GM23338 (cell line): Measurements from ENCODE around the gene ARID1B.

Source experiments
- CREB1 ChIP-seq: fragments of 250-450 bp; sonication (Bioruptor Pico); IDR thresholded peaks from 2 replicates; pipeline ENCODE4 v1.5.0; 2020; ENCODE audit warnings: low read depth, mild to moderate bottlenecking, moderate library complexity
- EZH2 ChIP-seq: fragments of 200-600 bp; sonication (generic); IDR thresholded peaks from one replicate; pipeline ENCODE4 v1.8.0; 2017; ENCODE audit warnings: antibody characterized with exemption, mild to moderate bottlenecking, low read depth; ENCODE audit not compliant: unreplicated experiment
- EZH2phosphoT487 ChIP-seq: fragments of 200-600 bp; sonication (generic); IDR thresholded peaks from one replicate; pipeline ENCODE4 v1.8.1; 2018; ENCODE audit warnings: antibody characterized with exemption; ENCODE audit not compliant: unreplicated experiment
- JUNB ChIP-seq: IDR thresholded peaks from one replicate; pipeline ENCODE4 v1.6.1; 2016; ENCODE audit warnings: antibody characterized with exemption; ENCODE audit not compliant: unreplicated experiment
- NANOG ChIP-seq: IDR thresholded peaks from 2 replicates; pipeline ENCODE4 v1.6.1; 2016; ENCODE audit warnings: antibody characterized with exemption, borderline replicate concordance
- POLR2AphosphoS5 ChIP-seq: IDR thresholded peaks from 2 replicates; pipeline ENCODE4 v1.6.1; 2016; ENCODE audit warnings: antibody characterized with exemption, low read depth
- ZNF114 ChIP-seq: fragments of 250-450 bp; sonication (Bioruptor Pico); IDR thresholded peaks from 2 replicates; pipeline ENCODE4 v1.5.0; 2020; ENCODE audit warnings: mild to moderate bottlenecking, moderate library complexity
- ZNF331 ChIP-seq: fragments of 250-450 bp; sonication (Bioruptor Pico); IDR thresholded peaks from 2 replicates; pipeline ENCODE4 v1.5.0; 2020; ENCODE audit warnings: low read depth, mild to moderate bottlenecking, moderate library complexity
- TF ChIP-seq, protein P1 (sequence below), 2 experiments: fragments of 200-600 bp in 1 of 2; sonication (generic) in 1 of 2; conservative IDR thresholded peaks; 2 replicates each; pipeline versions ENCODE4 v1.5.1 to v1.6.1; 2016 to 2017; ENCODE audit warnings: antibody characterized with exemption in 2 of 2, low read depth in 2 of 2, mild to moderate bottlenecking in 2 of 2, moderate library complexity in 1 of 2
- TF ChIP-seq, protein P2 (sequence below): IDR thresholded peaks from one replicate; pipeline ENCODE4 v1.6.1; 2018; ENCODE audit warnings: antibody characterized with exemption; ENCODE audit not compliant: unreplicated experiment
- TF ChIP-seq, protein P3 (sequence below): IDR thresholded peaks from 2 replicates; pipeline ENCODE4 v1.6.1; 2016; ENCODE audit warnings: antibody characterized with exemption
- TF ChIP-seq, protein P4 (sequence below): fragments of 250-450 bp; sonication (Bioruptor Pico); IDR thresholded peaks from 2 replicates; pipeline ENCODE4 v1.5.0; 2020; ENCODE audit warnings: mild to moderate bottlenecking, moderate library complexity

DNA sequence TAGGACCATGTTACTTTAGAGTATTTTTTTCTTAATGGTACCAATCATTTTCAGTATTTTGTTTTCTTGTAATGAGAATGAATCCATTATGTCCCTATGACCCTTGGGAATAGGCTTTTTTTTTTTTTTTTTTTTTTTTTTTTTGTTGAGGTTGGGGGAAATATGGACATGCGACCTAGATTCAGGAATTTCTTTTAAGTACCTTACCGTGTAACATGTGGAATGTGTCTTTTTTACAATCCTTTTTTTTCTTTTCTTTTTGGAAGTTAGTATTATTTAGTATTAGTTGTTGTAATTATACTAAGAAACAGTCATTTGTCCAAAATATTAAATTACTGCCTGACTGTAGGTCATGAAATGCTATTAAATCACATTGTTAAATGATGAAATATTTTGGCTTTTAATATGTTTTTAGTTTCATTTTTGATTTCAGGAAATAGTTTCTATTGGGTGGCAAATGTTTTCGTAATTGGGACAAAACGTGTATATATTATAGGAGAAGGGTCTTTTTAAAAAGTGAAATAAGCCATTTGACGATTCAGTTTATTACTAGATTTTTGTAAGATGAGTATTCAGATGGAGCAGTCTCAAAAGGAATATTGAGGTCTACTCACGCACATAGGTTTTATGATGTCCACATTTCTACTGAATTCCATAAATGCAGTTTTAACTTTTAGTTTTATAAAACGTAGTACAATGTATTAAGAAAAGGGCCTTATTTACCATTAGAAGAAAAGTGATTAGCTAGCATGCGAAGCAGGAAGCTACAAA lies 4.9 kb downstream of the ARID1B start:
- TF ChIP-seq, protein P1, sequence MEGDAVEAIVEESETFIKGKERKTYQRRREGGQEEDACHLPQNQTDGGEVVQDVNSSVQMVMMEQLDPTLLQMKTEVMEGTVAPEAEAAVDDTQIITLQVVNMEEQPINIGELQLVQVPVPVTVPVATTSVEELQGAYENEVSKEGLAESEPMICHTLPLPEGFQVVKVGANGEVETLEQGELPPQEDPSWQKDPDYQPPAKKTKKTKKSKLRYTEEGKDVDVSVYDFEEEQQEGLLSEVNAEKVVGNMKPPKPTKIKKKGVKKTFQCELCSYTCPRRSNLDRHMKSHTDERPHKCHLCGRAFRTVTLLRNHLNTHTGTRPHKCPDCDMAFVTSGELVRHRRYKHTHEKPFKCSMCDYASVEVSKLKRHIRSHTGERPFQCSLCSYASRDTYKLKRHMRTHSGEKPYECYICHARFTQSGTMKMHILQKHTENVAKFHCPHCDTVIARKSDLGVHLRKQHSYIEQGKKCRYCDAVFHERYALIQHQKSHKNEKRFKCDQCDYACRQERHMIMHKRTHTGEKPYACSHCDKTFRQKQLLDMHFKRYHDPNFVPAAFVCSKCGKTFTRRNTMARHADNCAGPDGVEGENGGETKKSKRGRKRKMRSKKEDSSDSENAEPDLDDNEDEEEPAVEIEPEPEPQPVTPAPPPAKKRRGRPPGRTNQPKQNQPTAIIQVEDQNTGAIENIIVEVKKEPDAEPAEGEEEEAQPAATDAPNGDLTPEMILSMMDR (conservative IDR thresholded peaks at IDR 0.05; ENCODE audit: low read depth in 2 of 2): no peak
- TF ChIP-seq NANOG: no peak
- no peak for TF ChIP-seq EZH2
- no peak for TF ChIP-seq POLR2AphosphoS5
- TF ChIP-seq EZH2phosphoT487: no peak
- TF ChIP-seq CREB1 (CRISPR knock-in tag): no peak
- TF ChIP-seq, protein P2, sequence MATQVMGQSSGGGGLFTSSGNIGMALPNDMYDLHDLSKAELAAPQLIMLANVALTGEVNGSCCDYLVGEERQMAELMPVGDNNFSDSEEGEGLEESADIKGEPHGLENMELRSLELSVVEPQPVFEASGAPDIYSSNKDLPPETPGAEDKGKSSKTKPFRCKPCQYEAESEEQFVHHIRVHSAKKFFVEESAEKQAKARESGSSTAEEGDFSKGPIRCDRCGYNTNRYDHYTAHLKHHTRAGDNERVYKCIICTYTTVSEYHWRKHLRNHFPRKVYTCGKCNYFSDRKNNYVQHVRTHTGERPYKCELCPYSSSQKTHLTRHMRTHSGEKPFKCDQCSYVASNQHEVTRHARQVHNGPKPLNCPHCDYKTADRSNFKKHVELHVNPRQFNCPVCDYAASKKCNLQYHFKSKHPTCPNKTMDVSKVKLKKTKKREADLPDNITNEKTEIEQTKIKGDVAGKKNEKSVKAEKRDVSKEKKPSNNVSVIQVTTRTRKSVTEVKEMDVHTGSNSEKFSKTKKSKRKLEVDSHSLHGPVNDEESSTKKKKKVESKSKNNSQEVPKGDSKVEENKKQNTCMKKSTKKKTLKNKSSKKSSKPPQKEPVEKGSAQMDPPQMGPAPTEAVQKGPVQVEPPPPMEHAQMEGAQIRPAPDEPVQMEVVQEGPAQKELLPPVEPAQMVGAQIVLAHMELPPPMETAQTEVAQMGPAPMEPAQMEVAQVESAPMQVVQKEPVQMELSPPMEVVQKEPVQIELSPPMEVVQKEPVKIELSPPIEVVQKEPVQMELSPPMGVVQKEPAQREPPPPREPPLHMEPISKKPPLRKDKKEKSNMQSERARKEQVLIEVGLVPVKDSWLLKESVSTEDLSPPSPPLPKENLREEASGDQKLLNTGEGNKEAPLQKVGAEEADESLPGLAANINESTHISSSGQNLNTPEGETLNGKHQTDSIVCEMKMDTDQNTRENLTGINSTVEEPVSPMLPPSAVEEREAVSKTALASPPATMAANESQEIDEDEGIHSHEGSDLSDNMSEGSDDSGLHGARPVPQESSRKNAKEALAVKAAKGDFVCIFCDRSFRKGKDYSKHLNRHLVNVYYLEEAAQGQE: no peak
- TF ChIP-seq, protein P3, sequence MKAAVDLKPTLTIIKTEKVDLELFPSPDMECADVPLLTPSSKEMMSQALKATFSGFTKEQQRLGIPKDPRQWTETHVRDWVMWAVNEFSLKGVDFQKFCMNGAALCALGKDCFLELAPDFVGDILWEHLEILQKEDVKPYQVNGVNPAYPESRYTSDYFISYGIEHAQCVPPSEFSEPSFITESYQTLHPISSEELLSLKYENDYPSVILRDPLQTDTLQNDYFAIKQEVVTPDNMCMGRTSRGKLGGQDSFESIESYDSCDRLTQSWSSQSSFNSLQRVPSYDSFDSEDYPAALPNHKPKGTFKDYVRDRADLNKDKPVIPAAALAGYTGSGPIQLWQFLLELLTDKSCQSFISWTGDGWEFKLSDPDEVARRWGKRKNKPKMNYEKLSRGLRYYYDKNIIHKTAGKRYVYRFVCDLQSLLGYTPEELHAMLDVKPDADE: no peak
- TF ChIP-seq ZNF331 (CRISPR knock-in tag): no peak
- TF ChIP-seq, protein P4, sequence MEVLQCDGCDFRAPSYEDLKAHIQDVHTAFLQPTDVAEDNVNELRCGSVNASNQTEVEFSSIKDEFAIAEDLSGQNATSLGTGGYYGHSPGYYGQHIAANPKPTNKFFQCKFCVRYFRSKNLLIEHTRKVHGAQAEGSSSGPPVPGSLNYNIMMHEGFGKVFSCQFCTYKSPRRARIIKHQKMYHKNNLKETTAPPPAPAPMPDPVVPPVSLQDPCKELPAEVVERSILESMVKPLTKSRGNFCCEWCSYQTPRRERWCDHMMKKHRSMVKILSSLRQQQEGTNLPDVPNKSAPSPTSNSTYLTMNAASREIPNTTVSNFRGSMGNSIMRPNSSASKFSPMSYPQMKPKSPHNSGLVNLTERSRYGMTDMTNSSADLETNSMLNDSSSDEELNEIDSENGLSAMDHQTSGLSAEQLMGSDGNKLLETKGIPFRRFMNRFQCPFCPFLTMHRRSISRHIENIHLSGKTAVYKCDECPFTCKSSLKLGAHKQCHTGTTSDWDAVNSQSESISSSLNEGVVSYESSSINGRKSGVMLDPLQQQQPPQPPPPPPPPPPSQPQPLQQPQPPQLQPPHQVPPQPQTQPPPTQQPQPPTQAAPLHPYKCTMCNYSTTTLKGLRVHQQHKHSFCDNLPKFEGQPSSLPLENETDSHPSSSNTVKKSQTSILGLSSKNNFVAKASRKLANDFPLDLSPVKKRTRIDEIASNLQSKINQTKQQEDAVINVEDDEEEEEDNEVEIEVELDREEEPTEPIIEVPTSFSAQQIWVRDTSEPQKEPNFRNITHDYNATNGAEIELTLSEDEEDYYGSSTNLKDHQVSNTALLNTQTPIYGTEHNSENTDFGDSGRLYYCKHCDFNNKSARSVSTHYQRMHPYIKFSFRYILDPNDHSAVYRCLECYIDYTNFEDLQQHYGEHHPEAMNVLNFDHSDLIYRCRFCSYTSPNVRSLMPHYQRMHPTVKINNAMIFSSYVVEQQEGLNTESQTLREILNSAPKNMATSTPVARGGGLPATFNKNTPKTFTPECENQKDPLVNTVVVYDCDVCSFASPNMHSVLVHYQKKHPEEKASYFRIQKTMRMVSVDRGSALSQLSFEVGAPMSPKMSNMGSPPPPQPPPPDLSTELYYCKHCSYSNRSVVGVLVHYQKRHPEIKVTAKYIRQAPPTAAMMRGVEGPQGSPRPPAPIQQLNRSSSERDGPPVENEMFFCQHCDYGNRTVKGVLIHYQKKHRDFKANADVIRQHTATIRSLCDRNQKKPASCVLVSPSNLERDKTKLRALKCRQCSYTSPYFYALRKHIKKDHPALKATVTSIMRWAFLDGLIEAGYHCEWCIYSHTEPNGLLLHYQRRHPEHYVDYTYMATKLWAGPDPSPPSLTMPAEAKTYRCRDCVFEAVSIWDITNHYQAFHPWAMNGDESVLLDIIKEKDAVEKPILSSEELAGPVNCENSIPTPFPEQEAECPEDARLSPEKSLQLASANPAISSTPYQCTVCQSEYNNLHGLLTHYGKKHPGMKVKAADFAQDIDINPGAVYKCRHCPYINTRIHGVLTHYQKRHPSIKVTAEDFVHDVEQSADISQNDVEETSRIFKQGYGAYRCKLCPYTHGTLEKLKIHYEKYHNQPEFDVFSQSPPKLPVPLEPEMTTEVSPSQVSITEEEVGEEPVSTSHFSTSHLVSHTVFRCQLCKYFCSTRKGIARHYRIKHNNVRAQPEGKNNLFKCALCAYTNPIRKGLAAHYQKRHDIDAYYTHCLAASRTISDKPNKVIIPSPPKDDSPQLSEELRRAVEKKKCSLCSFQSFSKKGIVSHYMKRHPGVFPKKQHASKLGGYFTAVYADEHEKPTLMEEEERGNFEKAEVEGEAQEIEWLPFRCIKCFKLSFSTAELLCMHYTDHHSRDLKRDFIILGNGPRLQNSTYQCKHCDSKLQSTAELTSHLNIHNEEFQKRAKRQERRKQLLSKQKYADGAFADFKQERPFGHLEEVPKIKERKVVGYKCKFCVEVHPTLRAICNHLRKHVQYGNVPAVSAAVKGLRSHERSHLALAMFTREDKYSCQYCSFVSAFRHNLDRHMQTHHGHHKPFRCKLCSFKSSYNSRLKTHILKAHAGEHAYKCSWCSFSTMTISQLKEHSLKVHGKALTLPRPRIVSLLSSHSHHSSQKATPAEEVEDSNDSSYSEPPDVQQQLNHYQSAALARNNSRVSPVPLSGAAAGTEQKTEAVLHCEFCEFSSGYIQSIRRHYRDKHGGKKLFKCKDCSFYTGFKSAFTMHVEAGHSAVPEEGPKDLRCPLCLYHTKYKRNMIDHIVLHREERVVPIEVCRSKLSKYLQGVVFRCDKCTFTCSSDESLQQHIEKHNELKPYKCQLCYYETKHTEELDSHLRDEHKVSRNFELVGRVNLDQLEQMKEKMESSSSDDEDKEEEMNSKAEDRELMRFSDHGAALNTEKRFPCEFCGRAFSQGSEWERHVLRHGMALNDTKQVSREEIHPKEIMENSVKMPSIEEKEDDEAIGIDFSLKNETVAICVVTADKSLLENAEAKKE (CRISPR knock-in tag): no peak
- no peak for TF ChIP-seq JUNB
- TF ChIP-seq ZNF114 (CRISPR knock-in tag): no peak
